Peyer's patch (tissue), 4 donors: ENCODE results near the gene SLC9A3. TPM values are rescaled to one million over a fixed set of nuclear protein-coding genes. Genes with fewer than 3 reads are reported as not detected.

ENCODE experiments used
- DNase-seq, 3 donors: peaks; one replicate each; pipeline ENCODE4 v3.0.0-alpha.2; 2017 to 2019
- H3K27ac ChIP-seq, 4 donors: fragments of 200-600 bp; sonication (generic); one replicate each; pipeline ENCODE4 v1.5.1; 2016 to 2019
- H3K27me3 ChIP-seq, 2 donors: fragments of 200-600 bp; sonication (generic); one replicate each; pipeline ENCODE4 v1.5.1; 2019
- H3K36me3 ChIP-seq, 3 donors: fragments of 200-600 bp; sonication (generic); one replicate each; pipeline ENCODE4 v1.5.1; 2016 to 2019
- H3K4me1 ChIP-seq, 4 donors: fragments of 200-600 bp; sonication (generic); one replicate each; pipeline ENCODE4 v1.5.1; 2016 to 2019
- H3K4me3 ChIP-seq, 4 donors: fragments of 200-600 bp; sonication (generic); 1 replicate in 3 of 4; 2 replicates in 1 of 4; pipeline ENCODE4 v1.5.1; 2016 to 2019; ENCODE audit warnings: mild to moderate bottlenecking in 1 of 4
- H3K9me3 ChIP-seq, 4 donors: fragments of 200-600 bp; sonication (generic); one replicate each; pipeline ENCODE4 v1.5.1; 2016 to 2019; ENCODE audit warnings: mild to moderate bottlenecking in 1 of 4
- POLR2A ChIP-seq, 2 donors: fragments of 450-650 bp; IDR thresholded peaks; one replicate each; pipeline ENCODE4 v1.5.1; 2017; ENCODE audit warnings: antibody characterized with exemption in 2 of 2, mild to moderate bottlenecking in 2 of 2, moderate library complexity in 2 of 2
- total RNA-seq, 4 donors: library from RNA; depleted of rRNA; stranded (reverse); fragments of >200 nt; gene quantifications; one replicate each; pipeline ENCODE4 v1.1.0, GENCODE V29; 2016
- TF ChIP-seq, protein P1 (sequence below), 6 experiments: fragments of 450-650 bp in 4 of 6; fragments of 200-600 bp in 2 of 6; sonication (generic) in 1 of 6; IDR thresholded peaks; one replicate each; pipeline ENCODE4 v1.5.1; 2017 to 2019; ENCODE audit warnings: antibody characterized with exemption in 6 of 6, mild to moderate bottlenecking in 3 of 6, moderate library complexity in 1 of 6

Gene SLC9A3
- total RNA-seq, 4 donors from 2014 or later, result 16.5 to 320 (median 283) TPM

DNA sequence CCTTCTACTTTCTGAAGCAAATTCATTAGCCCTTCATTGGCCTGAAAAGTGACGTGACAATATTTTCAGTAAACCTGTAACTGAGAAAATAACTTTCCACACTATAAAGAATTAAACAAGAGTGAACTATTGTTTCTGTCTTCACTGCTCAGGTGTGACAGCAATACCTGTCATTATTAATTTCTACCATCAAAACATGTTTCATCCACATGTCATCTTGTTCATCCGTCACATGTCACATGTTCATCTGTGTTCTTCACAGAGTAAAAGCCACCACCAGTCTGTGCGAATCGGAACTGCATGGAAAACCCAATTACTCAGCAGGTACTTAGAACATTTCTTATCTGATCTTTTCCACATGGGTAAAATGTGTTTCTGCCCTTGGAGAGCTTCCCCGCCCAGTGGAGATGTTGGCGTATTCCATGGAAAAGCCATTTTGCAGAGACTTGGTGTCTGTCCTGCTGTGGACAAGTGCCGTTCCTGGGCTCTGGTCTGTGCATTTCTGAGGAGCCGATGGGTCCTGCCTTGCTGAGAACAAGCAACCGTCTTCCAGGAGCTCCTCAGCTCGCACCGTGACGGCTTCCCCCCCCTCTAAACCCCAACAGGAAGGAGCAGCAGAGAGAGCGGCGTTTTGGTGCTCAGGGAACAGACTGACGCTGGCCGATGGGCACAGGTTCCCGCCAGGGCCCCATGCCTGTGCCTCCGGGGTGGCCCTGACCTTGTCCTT lies 91.9 kb downstream of the SLC9A3 start:
- Histone ChIP-seq H3K9me3 (no peaks in the 10 kb centered on the region), H3K27ac (no peak overlapping the region), H3K27me3 (no peaks in the 10 kb centered on the region), H3K4me1 (peaks cover 0 to 10% (median 0%) of the 10 kb centered on the region in 4 donors), H3K36me3 (no peaks in the 10 kb centered on the region), H3K4me3 (no peak overlapping the region)
- DNase-seq, result peak in 2 of 3 donors; percentile 40
- TF ChIP-seq, protein P1, sequence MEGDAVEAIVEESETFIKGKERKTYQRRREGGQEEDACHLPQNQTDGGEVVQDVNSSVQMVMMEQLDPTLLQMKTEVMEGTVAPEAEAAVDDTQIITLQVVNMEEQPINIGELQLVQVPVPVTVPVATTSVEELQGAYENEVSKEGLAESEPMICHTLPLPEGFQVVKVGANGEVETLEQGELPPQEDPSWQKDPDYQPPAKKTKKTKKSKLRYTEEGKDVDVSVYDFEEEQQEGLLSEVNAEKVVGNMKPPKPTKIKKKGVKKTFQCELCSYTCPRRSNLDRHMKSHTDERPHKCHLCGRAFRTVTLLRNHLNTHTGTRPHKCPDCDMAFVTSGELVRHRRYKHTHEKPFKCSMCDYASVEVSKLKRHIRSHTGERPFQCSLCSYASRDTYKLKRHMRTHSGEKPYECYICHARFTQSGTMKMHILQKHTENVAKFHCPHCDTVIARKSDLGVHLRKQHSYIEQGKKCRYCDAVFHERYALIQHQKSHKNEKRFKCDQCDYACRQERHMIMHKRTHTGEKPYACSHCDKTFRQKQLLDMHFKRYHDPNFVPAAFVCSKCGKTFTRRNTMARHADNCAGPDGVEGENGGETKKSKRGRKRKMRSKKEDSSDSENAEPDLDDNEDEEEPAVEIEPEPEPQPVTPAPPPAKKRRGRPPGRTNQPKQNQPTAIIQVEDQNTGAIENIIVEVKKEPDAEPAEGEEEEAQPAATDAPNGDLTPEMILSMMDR (IDR thresholded peaks at IDR 0.05), result no peak
- no peak for TF ChIP-seq POLR2A (IDR thresholded peaks at IDR 0.05)

GRCh38 chr5:431711-432050 lies 92.6 kb downstream of the SLC9A3 start:
- no peaks in the 10 kb centered on the region for H3K27me3 ChIP-seq
- no peak overlapping the region for H3K27ac ChIP-seq
- H3K4me1 ChIP-seq, result peaks cover 0 to 10% (median 0%) of the 10 kb centered on the region in 4 donors
- no peak for DNase-seq
- H3K9me3 ChIP-seq, result no peaks in the 10 kb centered on the region
- no peak overlapping the region for H3K4me3 ChIP-seq
- TF ChIP-seq, protein P1 (IDR thresholded peaks at IDR 0.05), result no peak
- no peak for TF ChIP-seq POLR2A (IDR thresholded peaks at IDR 0.05)
- no peaks in the 10 kb centered on the region for H3K36me3 ChIP-seq

GRCh38 chr5:431001-431710 lies 93.1 kb downstream of the SLC9A3 start:
- Histone ChIP-seq H3K4me3 (no peak overlapping the region), H3K9me3 (no peaks in the 10 kb centered on the region), H3K27ac (no peak overlapping the region), H3K4me1 (peaks cover 0 to 10% (median 0%) of the 10 kb centered on the region in 4 donors), H3K36me3 (no peaks in the 10 kb centered on the region), H3K27me3 (no peaks in the 10 kb centered on the region)
- TF ChIP-seq POLR2A (IDR thresholded peaks at IDR 0.05), result no peak
- TF ChIP-seq, protein P1 (IDR thresholded peaks at IDR 0.05), result peak; percentile 55 to 71 (median 60)
- DNase-seq, result peak; percentile 48 to 77 (median 61)

GRCh38 chr5:430214-430925 lies 93.9 kb downstream of the SLC9A3 start:
- no peak overlapping the region for H3K27ac ChIP-seq
- DNase-seq, result peak in 2 of 3 donors; percentile 38 to 43
- H3K4me3 ChIP-seq, result no peak overlapping the region
- H3K4me1 ChIP-seq, result peaks cover 0 to 10% (median 0%) of the 10 kb centered on the region in 4 donors
- TF ChIP-seq POLR2A (IDR thresholded peaks at IDR 0.05), result no peak
- TF ChIP-seq, protein P1 (IDR thresholded peaks at IDR 0.05), result no peak
- H3K27me3 ChIP-seq, result no peaks in the 10 kb centered on the region
- H3K9me3 ChIP-seq, result no peaks in the 10 kb centered on the region
- H3K36me3 ChIP-seq, result no peaks in the 10 kb centered on the region

DNA sequence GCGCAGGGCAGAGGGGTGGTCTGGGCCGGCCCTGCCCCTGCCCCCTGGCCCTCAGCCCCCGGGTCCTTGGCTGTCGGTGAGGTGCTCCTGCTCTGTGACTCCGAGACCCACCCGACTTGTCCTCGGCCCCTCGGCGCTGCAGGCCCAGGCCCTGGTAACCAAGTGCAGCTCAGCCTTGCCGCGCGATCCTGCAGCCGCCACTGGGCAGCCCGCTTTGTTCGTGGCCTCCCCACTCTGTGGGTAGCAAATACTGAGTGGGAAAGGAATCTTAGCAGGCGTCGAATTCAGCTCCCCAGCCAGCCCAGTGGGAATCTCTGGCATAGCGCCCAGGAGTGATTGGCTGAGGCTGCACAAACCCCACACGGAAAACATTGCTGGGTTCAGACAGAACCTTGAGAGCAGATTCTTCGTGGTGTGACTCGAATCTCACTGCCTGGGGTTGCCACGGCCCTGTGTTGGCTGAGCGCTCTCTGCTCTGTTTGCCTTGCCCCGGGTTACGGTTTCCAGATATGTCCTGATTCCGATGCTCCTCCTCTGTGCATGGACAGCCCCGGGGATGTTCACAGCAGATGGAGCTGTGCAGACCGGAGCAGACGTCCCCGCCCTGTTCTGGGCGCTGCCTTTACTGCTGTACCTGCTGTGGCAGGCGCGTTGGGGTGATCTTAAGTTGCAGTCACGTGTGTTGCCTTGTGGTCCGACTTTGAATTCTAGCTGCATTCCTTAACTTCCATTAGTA lies 94.6 kb downstream of the SLC9A3 start:
- no peaks in the 10 kb centered on the region for H3K9me3 ChIP-seq
- peak in 2 of 3 donors; percentile 49 to 67 for DNase-seq
- H3K27me3 ChIP-seq, result no peaks in the 10 kb centered on the region
- no peak overlapping the region for H3K4me3 ChIP-seq
- no peaks in the 10 kb centered on the region for H3K36me3 ChIP-seq
- H3K4me1 ChIP-seq, result peaks cover 0 to 10% (median 0%) of the 10 kb centered on the region in 4 donors
- TF ChIP-seq, protein P1 (IDR thresholded peaks at IDR 0.05), result no peak
- no peak for TF ChIP-seq POLR2A (IDR thresholded peaks at IDR 0.05)
- no peak overlapping the region for H3K27ac ChIP-seq
